Cerebellar cortex (tissue), 1 donor: ENCODE results near the gene LRAT.
A peak's percentile ranks its signal among the peaks of the same experiment; 100 is the strongest.

ENCODE experiments used
- DNase-seq: peaks from one replicate; pipeline ENCODE4 v3.0.0-alpha.2; 2015; ENCODE audit warnings: low spot score

LRAT gene

DNA sequence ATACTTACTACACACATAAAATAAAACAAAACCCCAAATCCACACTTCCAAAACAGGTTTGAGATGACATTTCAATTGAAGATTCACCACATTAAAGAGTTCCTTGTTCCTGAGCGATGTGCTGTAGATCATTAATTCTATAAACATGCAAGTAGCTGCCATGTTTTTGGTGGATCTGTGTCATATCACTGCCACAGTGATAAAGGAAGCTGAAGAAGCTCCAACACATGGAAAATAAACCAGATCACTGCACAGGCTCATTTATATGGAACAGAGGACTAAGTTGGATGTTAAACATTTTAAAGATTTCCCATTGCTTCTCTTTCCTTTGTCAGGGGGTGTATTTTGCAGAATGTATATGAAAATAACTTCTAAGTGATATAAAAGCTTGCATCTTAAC, 34.5 kb downstream of the LRAT start:
- DNase-seq: no peak

DNA sequence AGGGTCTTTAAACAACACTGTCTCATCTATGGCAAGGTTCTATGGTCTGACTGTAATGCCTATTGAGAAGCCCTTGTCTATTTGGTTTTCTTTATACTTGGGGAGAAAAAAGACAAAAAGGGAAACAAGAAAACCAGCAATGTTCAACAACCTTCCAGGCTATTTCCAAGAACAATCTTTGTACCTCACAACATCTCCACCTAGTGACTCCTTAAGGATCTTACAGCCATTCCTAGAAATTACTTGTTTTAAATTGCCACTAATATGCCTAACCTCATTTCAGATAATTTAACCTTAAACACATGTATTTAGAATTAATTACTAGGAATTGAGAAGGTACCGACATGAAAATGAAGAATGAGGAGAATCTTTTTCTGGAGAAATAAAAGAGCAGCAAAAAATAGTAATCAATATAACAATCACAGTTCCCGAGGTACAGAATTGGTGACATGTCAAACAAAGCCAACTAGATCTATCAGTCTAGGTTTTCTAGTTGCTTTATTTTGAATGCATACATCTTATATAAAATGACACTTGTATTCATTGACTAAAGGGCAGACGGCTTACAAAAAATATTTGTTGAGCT, 35.7 kb downstream of the LRAT start:
- peak; percentile 22 for DNase-seq

DNA sequence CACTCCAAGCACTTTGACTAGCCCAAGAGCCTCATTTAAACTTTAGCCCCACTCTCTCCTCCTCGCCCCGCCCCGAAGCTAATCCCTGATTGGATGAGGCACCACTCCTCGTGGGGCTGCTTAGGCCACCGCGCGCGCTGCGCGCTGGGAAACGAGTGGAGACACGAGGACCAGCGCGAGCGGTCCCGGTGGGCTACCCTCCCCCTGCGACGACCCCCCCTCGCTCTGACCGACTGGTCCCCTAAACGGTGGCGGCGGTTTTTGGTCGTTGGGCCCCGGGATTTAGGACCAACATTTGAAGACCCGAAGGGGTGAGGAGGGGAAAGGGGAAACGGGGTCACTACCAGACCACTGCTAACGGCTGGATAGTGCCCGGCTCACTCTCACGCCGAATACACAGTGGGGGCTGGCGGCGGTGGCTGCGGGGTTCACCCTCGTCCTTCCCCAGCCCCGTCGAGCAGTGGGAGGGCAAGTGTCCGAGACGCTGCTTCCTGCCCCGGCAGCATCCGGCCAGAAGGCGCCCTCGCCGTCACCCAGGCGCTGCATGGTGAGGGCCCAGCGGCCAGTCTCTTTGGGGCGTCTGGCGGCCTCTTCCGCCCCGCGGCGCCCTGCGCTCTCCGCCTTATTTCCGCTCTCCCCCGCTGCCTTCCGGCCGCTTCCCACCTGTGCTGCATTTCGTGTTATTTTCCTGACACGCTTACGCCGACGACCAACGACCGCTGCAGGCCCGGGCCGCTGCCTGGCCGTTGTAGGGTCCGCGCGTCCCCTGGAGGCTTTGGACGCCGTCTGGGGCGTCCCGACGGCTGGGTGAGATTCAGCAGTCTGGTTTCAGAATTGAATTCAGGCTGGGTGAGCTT, 37.6 kb downstream of the LRAT start, which contains the start of gene RBM46:
Gene RBM46 (plus strand): TSS at position 147 of the 857 bp plus-strand sequence. CDS start 15,481 bp downstream, outside the sequence.
- no peak for DNase-seq

DNA sequence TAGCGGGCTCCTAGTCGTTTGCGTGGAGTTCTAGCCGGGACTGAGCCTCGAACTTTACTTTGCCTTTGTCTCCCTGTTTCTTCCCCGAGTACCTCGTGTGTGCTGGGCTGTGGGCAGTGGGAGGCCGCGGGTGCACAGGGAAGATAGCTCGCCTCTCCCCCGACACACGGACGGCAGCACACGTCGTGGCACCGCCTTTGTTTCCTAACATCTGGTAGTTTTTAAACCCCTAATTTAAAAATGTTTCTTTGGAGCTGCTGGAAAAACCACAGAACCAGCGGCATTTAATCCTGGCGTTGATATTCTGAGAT, 38.1 kb downstream of the LRAT start:
- DNase-seq: no peak
